Adipocyte (in vitro differentiated cells): Measurements from ENCODE around the gene CLASP1.

Experiments used
- DNase-seq: peaks from one replicate; pipeline ENCODE4 v3.0.0-alpha.2; 2015; ENCODE audit warnings: low read depth
- H3K27me3 ChIP-seq: replicated peaks from 2 replicates; pipeline ENCODE4 v1.7.0; 2013; ENCODE audit warnings: mild to moderate bottlenecking, low read length, moderate library complexity; ENCODE audit not compliant: control insufficient read depth, insufficient read depth
- H3K36me3 ChIP-seq: 2 replicates; pipeline ENCODE4 v1.7.0; 2013; ENCODE audit warnings: low read length, mild to moderate bottlenecking, moderate library complexity; ENCODE audit not compliant: control insufficient read depth, insufficient read depth, severe bottlenecking
- H3K4me1 ChIP-seq: 2 replicates; pipeline ENCODE4 v1.7.0; 2013; ENCODE audit warnings: mild to moderate bottlenecking, low read length, moderate library complexity; ENCODE audit not compliant: control insufficient read depth, insufficient read depth
- H3K4me3 ChIP-seq: 2 replicates; pipeline ENCODE4 v1.7.0; 2013; ENCODE audit warnings: mild to moderate bottlenecking, low read length, moderate library complexity
- H3K9ac ChIP-seq: 2 replicates; pipeline ENCODE4 v1.7.0; 2013; ENCODE audit warnings: mild to moderate bottlenecking, low read length, moderate library complexity
- H3K9me3 ChIP-seq: 2 replicates; pipeline ENCODE4 v1.7.0; 2013; ENCODE audit warnings: mild to moderate bottlenecking, low read length, moderate library complexity; ENCODE audit not compliant: control insufficient read depth

The CLASP1 gene

DNA sequence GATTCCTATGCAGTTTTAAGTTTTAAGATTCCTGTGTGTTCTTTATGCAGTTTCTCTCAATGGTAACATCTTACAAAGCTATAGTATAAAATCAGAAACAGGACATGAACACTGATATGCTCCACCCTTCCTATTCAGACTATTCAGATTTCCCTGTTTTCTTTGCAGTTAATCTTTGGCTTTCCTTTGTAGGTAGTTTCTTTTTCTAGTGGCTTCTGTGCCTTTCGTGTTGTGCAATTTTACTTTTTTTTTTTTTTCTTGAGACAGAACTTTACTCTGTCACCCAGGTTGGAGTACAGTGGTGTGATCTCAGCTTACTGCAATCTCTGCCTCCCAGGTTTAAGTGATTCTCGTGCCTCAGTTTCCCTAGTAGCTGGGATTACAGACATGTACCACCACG, 213.5 kb downstream of the CLASP1 start:
- DNase-seq, result no peak
- no peak overlapping the region for H3K4me3 ChIP-seq
- H3K9ac ChIP-seq, result no peak overlapping the region
- no peaks in the 10 kb centered on the region for H3K4me1 ChIP-seq
- no peaks in the 10 kb centered on the region for H3K9me3 ChIP-seq
- H3K36me3 ChIP-seq, result peaks cover 19% of the 10 kb centered on the region
- no peaks in the 10 kb centered on the region for H3K27me3 ChIP-seq

DNA sequence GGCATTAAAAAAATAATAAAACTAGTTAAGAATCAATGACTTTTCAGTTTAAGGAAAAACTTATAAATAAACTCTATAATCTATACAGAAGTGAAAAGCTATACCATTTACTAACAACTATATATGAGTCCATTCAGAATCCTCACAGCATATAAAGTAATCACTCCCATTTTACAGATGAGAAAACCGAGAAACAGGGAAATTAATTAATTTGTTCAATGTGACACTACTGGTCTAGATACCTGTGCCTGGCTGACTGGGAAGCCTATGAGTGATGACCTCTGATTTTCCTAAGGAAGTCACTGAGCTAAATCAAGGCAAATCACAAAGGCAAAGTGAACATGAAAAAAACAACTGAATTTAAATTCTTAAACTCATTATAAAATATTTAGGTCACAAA, 218.0 kb downstream of the CLASP1 start:
- H3K9ac ChIP-seq, result no peak overlapping the region
- peaks cover 6% of the 10 kb centered on the region for H3K4me1 ChIP-seq
- H3K9me3 ChIP-seq, result no peaks in the 10 kb centered on the region
- DNase-seq, result no peak
- peaks cover 43% of the 10 kb centered on the region for H3K36me3 ChIP-seq
- no peaks in the 10 kb centered on the region for H3K27me3 ChIP-seq
- H3K4me3 ChIP-seq, result no peak overlapping the region

DNA sequence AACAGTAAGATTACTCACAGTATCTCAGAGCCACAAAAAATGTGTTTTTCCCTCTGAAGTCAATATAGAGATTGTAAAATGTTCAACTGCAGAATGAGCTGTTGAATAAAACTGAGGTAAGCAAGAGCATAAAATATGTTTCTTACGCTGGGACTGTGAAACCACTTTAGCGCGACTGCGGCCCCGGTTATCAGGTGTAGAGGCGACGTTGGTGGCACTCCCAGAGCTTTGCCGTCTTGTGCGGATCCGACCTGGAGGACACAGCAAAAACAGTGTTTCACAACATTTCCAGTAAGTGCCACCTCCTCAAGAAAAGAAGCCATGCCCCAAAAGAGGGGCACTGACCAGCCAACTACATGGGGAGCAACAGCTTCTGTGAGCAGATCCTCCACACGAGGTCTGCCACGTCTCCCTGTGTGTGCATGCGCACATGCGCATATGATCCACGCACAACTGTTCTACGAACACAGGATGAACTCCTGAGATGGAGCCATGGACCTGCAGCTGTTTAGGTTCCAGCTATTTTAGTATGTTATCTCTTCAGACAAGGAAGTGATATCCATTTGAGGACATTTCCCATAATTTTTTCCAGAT, 219.2 kb downstream of the CLASP1 start:
- no peak overlapping the region for H3K4me3 ChIP-seq
- no peaks in the 10 kb centered on the region for H3K9me3 ChIP-seq
- H3K27me3 ChIP-seq, result no peaks in the 10 kb centered on the region
- peaks cover 6% of the 10 kb centered on the region for H3K4me1 ChIP-seq
- H3K36me3 ChIP-seq, result peaks cover 51% of the 10 kb centered on the region
- DNase-seq, result no peak
- H3K9ac ChIP-seq, result no peak overlapping the region

DNA sequence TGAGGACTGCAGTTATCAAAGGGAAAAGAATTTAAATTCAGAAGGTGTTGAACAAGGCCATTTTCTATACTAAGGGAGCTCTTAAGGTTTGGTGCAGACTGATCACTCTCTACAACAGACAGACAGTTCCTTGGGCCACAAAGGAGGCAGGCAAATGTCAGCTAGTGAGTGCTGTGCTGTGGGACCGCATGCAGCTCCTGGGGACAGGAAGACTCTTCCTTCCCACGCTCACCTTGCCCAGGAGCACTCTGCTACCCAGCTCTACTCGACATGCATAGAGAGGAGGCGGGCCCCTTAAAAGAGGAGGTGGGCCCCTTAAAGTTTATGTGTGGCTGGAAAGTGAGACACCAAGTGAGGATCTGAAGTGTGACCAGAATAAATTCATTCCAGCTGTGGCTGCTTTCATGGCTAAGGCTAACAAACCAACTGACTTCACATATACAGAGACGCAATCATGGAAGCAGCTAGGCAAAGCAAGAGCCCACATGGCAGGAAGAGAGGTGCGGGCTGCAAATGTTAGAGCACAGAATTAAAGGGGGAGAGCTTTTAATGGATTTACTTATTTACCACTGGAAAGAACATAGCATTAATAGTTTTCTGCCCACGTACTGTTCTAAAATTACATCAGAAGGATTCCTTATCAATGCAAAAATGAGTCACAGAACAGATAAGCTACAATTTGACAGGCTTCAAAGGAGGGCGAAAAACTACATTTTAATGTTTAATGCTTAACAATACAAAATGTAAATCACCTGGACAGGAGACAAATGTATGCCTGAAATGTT, 220.0 kb downstream of the CLASP1 start:
- H3K4me1 ChIP-seq, result peaks cover 6% of the 10 kb centered on the region
- H3K36me3 ChIP-seq, result peaks cover 55% of the 10 kb centered on the region
- no peak overlapping the region for H3K9ac ChIP-seq
- peak; percentile 55 for DNase-seq
- no peak overlapping the region for H3K4me3 ChIP-seq
- H3K27me3 ChIP-seq, result no peaks in the 10 kb centered on the region
- H3K9me3 ChIP-seq, result no peaks in the 10 kb centered on the region

DNA sequence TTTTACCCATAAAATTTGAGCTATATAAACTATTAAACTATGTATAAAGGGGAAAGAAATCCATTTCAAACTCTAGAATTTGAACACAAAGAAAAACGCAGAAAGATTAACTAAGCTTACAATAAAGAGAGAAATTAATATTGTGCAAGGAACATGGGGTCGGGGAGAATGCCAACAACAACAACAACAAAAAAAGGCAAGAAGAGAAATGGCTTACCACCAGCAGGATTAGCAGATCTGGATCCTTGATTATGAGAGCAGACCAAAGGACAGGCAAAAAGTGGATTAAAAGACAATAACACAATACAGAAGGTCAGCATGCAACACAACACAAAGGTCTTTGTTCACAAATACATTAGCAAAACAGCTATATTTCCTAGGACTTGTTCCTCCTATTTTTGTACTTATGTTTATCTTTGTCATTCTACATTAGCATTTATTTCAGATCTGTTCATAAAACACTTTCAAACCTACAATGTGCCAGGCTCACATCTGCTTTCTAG, 222.0 kb downstream of the CLASP1 start:
- H3K4me1 ChIP-seq, result peaks cover 11% of the 10 kb centered on the region
- DNase-seq, result peak; percentile 52
- peaks cover 67% of the 10 kb centered on the region for H3K36me3 ChIP-seq
- no peak overlapping the region for H3K9ac ChIP-seq
- no peak overlapping the region for H3K4me3 ChIP-seq
- no peaks in the 10 kb centered on the region for H3K9me3 ChIP-seq
- no peaks in the 10 kb centered on the region for H3K27me3 ChIP-seq

DNA sequence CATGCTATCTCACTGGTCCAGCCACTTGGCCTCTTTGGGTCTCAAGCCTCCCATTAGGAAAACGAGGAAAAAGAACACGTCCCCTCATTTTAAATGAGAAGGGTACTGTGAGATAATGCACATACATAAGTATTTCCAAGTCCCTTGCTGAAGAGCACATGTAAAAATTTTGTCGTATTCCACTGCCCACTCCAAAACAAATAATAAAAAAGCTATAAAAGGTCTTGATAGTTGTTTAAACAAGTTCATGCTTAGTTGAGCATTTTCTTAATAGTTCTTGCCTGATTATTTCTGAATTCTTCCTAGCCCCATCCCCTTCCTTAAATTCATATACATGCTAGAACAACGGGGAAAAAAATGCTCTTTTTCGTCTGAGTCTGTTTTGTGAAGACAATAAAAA, 228.8 kb downstream of the CLASP1 start:
- H3K4me1 ChIP-seq, result peaks cover 6% of the 10 kb centered on the region
- no peak overlapping the region for H3K4me3 ChIP-seq
- DNase-seq, result no peak
- H3K36me3 ChIP-seq, result peaks cover 67% of the 10 kb centered on the region
- no peaks in the 10 kb centered on the region for H3K27me3 ChIP-seq
- no peaks in the 10 kb centered on the region for H3K9me3 ChIP-seq
- no peak overlapping the region for H3K9ac ChIP-seq

DNA sequence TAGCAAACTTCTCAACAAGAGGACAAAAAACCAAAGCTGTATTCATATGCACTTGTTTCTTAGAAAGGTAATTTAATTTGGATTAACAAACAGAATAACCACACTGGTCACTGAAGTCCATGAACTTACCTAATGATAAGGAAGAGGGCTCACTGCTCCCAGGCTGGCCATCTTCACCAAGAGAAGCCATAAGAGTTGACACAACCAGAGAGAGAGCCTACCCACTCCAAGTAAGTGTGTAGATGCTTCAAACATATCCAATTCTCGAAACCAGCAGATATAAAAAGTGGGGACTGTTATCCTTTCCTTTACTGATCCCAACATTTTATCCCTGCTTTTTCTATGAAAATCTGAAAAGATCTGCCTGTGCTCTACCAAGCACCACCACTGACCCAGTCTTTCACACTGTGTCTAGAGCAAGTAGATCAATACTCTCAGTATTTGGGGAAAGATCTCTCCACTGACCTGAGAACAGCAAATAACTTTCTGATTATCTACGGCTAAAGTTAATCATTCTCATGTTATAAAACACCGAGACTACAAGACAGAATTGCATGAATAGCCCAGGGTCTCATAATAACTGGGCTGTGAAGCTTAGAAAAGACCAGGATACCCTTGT, 230.1 kb downstream of the CLASP1 start:
- no peak for DNase-seq
- Histone ChIP-seq H3K27me3 (no peaks in the 10 kb centered on the region), H3K4me1 (peaks cover 6% of the 10 kb centered on the region), H3K4me3 (no peak overlapping the region), H3K9ac (no peak overlapping the region), H3K36me3 (peaks cover 67% of the 10 kb centered on the region), H3K9me3 (no peaks in the 10 kb centered on the region)

DNA sequence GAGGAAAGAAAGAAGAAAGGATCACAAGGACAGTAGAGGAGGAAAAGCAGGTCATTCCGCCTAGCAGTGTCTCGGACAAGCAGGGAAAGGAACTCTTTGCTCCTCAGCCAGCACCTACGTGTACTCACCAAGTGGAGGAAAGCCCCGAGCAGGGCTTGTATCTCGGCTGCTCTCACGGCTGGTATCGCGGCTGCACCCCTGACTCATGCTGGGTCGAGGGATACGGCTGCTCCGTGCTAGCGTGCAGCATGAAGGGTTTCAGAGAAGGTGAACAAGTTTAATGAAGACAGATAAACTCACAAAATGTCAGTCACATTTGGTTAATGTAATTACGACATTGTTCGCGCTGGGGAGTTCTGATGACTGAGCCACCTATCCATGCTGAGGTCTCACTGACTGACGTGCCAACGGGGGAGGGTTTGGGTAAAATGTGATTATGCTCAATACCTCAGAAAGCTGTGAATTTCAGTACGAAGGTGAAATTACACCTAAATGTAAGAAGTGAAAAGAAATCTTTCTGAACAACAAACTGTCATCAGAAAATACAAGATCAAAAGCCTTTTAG, 230.7 kb downstream of the CLASP1 start:
- no peaks in the 10 kb centered on the region for H3K4me1 ChIP-seq
- no peak for DNase-seq
- peaks cover 67% of the 10 kb centered on the region for H3K36me3 ChIP-seq

DNA sequence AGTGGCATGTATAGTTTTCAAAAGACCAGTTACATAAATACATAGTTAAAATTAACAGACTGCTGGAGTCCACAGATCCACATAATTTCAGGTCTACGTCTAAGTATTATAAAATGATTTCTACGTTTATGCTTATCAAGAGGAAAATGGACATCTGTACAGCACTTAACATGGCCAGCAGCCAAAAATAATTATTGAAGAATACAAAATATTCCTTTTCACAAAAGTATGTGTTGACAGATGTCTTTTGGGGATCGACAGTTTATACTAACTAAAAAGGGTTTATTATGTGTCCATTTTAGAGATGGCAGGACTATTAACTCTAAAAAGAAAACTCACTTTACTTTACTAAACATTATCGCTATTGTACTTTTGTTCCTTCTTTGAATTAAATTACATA, 231.4 kb downstream of the CLASP1 start:
- Histone ChIP-seq H3K36me3 (peaks cover 67% of the 10 kb centered on the region), H3K9ac (no peak overlapping the region), H3K27me3 (no peaks in the 10 kb centered on the region), H3K4me3 (no peak overlapping the region), H3K4me1 (no peaks in the 10 kb centered on the region), H3K9me3 (no peaks in the 10 kb centered on the region)
- no peak for DNase-seq

More for the DNA sequence above, 230.7 kb downstream of the CLASP1 start:
- H3K27me3 ChIP-seq, result no peaks in the 10 kb centered on the region
- H3K9ac ChIP-seq, result no peak overlapping the region
- no peak overlapping the region for H3K4me3 ChIP-seq
- H3K9me3 ChIP-seq, result no peaks in the 10 kb centered on the region

DNA sequence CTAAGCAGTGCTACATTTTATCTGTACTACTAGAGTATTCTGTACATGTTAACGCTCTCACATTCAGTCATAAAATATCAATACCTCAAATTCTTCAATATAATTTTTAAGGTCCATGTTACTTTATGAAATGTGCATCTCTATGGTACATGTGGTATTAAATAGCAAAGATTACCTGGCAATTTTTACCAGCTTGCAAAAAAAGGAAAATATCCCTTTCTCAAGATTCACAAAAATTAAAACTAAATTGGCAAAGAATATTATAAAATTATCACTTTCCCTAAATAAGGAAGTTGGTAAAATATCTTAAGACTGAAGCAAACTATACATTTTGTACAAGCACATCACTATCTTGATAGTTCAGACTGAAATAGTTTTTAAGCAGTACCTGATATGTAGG, 233.5 kb downstream of the CLASP1 start:
- peaks cover 56% of the 10 kb centered on the region for H3K36me3 ChIP-seq
- H3K9me3 ChIP-seq, result no peaks in the 10 kb centered on the region

DNA sequence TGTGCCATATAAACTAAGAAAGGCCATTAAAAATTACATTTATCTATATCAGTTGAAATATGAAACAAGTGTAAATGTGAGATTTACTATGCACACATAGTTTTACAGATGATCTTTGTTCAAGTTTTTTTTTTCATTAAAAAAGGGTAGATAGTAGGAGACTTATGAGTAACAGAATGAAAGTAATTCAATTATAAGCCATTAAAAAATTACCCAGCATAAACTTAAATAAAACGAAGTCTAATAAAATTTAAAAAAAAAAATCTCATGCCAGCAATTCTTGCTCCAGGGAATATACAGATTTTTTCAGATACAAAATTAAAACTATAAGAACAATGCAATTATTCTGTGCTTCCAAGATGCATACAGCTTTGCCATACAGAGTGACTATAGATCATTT, 236.9 kb downstream of the CLASP1 start:
- no peaks in the 10 kb centered on the region for H3K27me3 ChIP-seq
- H3K36me3 ChIP-seq, result peaks cover 61% of the 10 kb centered on the region
- H3K4me1 ChIP-seq, result peaks cover 6% of the 10 kb centered on the region
- no peak overlapping the region for H3K4me3 ChIP-seq
- H3K9ac ChIP-seq, result no peak overlapping the region
- DNase-seq, result no peak
- no peaks in the 10 kb centered on the region for H3K9me3 ChIP-seq

More for the DNA sequence above, 233.5 kb downstream of the CLASP1 start:
- no peaks in the 10 kb centered on the region for H3K4me1 ChIP-seq
- H3K4me3 ChIP-seq, result no peak overlapping the region
- no peak overlapping the region for H3K9ac ChIP-seq
- no peaks in the 10 kb centered on the region for H3K27me3 ChIP-seq
- no peak for DNase-seq
